ENCODE results near the gene TMPRSS11E.
"Not testable (repeated sequence)": the region's sequence is repeated elsewhere in the genome, so short reads cannot be mapped to it uniquely, and the experiment has no call there.

- TF ChIP-seq, protein P1, sequence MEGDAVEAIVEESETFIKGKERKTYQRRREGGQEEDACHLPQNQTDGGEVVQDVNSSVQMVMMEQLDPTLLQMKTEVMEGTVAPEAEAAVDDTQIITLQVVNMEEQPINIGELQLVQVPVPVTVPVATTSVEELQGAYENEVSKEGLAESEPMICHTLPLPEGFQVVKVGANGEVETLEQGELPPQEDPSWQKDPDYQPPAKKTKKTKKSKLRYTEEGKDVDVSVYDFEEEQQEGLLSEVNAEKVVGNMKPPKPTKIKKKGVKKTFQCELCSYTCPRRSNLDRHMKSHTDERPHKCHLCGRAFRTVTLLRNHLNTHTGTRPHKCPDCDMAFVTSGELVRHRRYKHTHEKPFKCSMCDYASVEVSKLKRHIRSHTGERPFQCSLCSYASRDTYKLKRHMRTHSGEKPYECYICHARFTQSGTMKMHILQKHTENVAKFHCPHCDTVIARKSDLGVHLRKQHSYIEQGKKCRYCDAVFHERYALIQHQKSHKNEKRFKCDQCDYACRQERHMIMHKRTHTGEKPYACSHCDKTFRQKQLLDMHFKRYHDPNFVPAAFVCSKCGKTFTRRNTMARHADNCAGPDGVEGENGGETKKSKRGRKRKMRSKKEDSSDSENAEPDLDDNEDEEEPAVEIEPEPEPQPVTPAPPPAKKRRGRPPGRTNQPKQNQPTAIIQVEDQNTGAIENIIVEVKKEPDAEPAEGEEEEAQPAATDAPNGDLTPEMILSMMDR (IDR thresholded peaks at IDR 0.05), result not testable (repeated sequence)
- TF ChIP-seq POLR2A (IDR thresholded peaks at IDR 0.05), result not testable (repeated sequence)
Measured at GRCh38 chr4:68522232-68522631, 75.0 kb downstream of the TMPRSS11E start.
